DMS153 treated with DMSO at 0.1 percent for 48 hours (cell line): ENCODE measurements around the gene THSD4.

ENCODE experiments used
- DNase-seq: peaks from one replicate; lab custom pipeline; 2025; ENCODE audit not compliant: unreplicated experiment; lab: John Stamatoyannopoulos, UW

The THSD4 gene

GRCh38 chr15:71811036-71811736 is 695.9 kb downstream of the THSD4 start:
- DNase-seq = no peak

GRCh38 chr15:71811752-71812735 is 696.8 kb downstream of the THSD4 start:
- DNase-seq = no peak

GRCh38 chr15:71812966-71813722 is 697.9 kb downstream of the THSD4 start:
- DNase-seq = no peak

GRCh38 chr15:71813723-71814470 is 698.6 kb downstream of the THSD4 start:
- DNase-seq = no peak

GRCh38 chr15:71815301-71815700 is 700.0 kb downstream of the THSD4 start:
- DNase-seq = no peak

- DNase-seq = no peak
Measured at GRCh38 chr15:71817351-71817750, 702.1 kb downstream of the THSD4 start.

GRCh38 chr15:71820127-71820526 is 704.9 kb downstream of the THSD4 start:
- no peak for DNase-seq

GRCh38 chr15:71821547-71822129 is 706.4 kb downstream of the THSD4 start:
- DNase-seq = no peak

- no peak for DNase-seq
Measured at GRCh38 chr15:71822890-71823630, 707.8 kb downstream of the THSD4 start.

- DNase-seq = no peak
Measured at GRCh38 chr15:71823801-71824200, 708.5 kb downstream of the THSD4 start.

GRCh38 chr15:71825021-71825730 is 709.9 kb downstream of the THSD4 start:
- no peak for DNase-seq

- DNase-seq = no peak
Measured at GRCh38 chr15:71826196-71826595, 710.9 kb downstream of the THSD4 start.

- no peak for DNase-seq
Measured at GRCh38 chr15:71830981-71831380, 715.7 kb downstream of the THSD4 start.
